Neuronal stem cell (in vitro differentiated cells): Measurements from ENCODE around the gene TSEN34.
"Not testable (repeated sequence)": the region's sequence is repeated elsewhere in the genome, so short reads cannot be mapped to it uniquely, and the experiment has no call there.

ENCODE experiments used
- DNase-seq: peaks from one replicate; pipeline ENCODE4 v3.0.0-alpha.2; 2013; ENCODE audit warnings: low spot score
- H2AFZ ChIP-seq: one replicate; pipeline ENCODE4 v1.6.1; 2013; ENCODE audit warnings: mild to moderate bottlenecking, low read length, inconsistent platforms
- H2AK5ac ChIP-seq: 2 replicates; pipeline ENCODE4 v1.6.1; 2013; ENCODE audit warnings: low read depth, mild to moderate bottlenecking, inconsistent platforms, low read length, moderate library complexity, mixed read lengths
- H2BK120ac ChIP-seq: 2 replicates; pipeline ENCODE4 v1.6.1; 2013; ENCODE audit warnings: low read depth, mild to moderate bottlenecking, inconsistent platforms, low read length, moderate library complexity, mixed read lengths
- H2BK12ac ChIP-seq: one replicate; pipeline ENCODE4 v1.6.1; 2013; ENCODE audit warnings: low read length, inconsistent platforms
- H2BK15ac ChIP-seq: 2 replicates; pipeline ENCODE4 v1.6.1; 2013; ENCODE audit warnings: mild to moderate bottlenecking, low read length, inconsistent platforms, mixed read lengths
- H2BK5ac ChIP-seq: one replicate; pipeline ENCODE4 v1.6.1; 2013; ENCODE audit warnings: inconsistent platforms, mild to moderate bottlenecking, low read length, moderate library complexity
- H3K14ac ChIP-seq: one replicate; pipeline ENCODE4 v1.6.1; 2013; ENCODE audit warnings: low read length, inconsistent platforms
- H3K18ac ChIP-seq: 2 replicates; pipeline ENCODE4 v1.6.1; 2013; ENCODE audit warnings: low read length, inconsistent platforms
- H3K23ac ChIP-seq: 2 replicates; pipeline ENCODE4 v1.6.1; 2013; ENCODE audit warnings: low read depth, mild to moderate bottlenecking, mixed read lengths, low read length, inconsistent platforms; ENCODE audit not compliant: poor library complexity
- H3K27ac ChIP-seq: replicated peaks from 3 replicates; pipeline ENCODE4 v1.5.1; 2013; ENCODE audit warnings: low read length, inconsistent platforms
- H3K27me3 ChIP-seq, 3 experiments: 2 replicates each; pipeline ENCODE4 v1.6.1; 2013; ENCODE audit warnings: low read length in 3 of 3, mild to moderate bottlenecking in 2 of 3, inconsistent platforms in 1 of 3, low read depth in 1 of 3, mixed read lengths in 1 of 3, moderate library complexity in 1 of 3; ENCODE audit not compliant: control insufficient read depth in 3 of 3, insufficient read depth in 3 of 3
- H3K36me3 ChIP-seq, 2 donors: replicated peaks in 1 of 2; 2 replicates each; pipeline ENCODE4 v1.6.1; 2013; ENCODE audit warnings: low read length in 2 of 2; ENCODE audit not compliant: control insufficient read depth in 2 of 2, insufficient read depth in 2 of 2
- H3K4ac ChIP-seq: 2 replicates; pipeline ENCODE4 v1.6.1; 2013; ENCODE audit warnings: inconsistent platforms, mild to moderate bottlenecking, low read length, moderate library complexity
- H3K4me1 ChIP-seq, 2 donors: 1 replicate in 1 of 2; 2 replicates in 1 of 2; pipeline ENCODE4 v1.6.1; 2013; ENCODE audit warnings: low read length in 2 of 2, low read depth in 1 of 2; ENCODE audit not compliant: control insufficient read depth in 2 of 2, insufficient read depth in 1 of 2
- H3K4me2 ChIP-seq: one replicate; pipeline ENCODE4 v1.6.1; 2013; ENCODE audit warnings: mild to moderate bottlenecking, low read length, inconsistent platforms; ENCODE audit not compliant: insufficient read depth, poor library complexity, severe bottlenecking
- H3K4me3 ChIP-seq, 2 donors: 2 replicates each; pipeline ENCODE4 v1.5.1; 2013; ENCODE audit warnings: low read length in 2 of 2, mild to moderate bottlenecking in 2 of 2, inconsistent platforms in 1 of 2, moderate library complexity in 1 of 2
- H3K79me1 ChIP-seq: one replicate; pipeline ENCODE4 v1.6.1; 2013; ENCODE audit warnings: low read depth, mild to moderate bottlenecking, inconsistent platforms, low read length, moderate library complexity
- H3K9ac ChIP-seq: one replicate; pipeline ENCODE4 v1.6.1; 2013; ENCODE audit warnings: mild to moderate bottlenecking, low read depth, low read length, inconsistent platforms; ENCODE audit not compliant: poor library complexity
- H3K9me3 ChIP-seq, 2 donors: replicated peaks in 1 of 2; 2 replicates each; pipeline versions ENCODE3 to v1.6.1; 2013; ENCODE audit warnings: low read length in 2 of 2, mild to moderate bottlenecking in 2 of 2, inconsistent platforms in 1 of 2, low read depth in 1 of 2, mixed read lengths in 1 of 2, moderate library complexity in 1 of 2; ENCODE audit not compliant: control insufficient read depth in 2 of 2, insufficient read depth in 1 of 2
- H4K8ac ChIP-seq: one replicate; pipeline ENCODE4 v1.6.1; 2013; ENCODE audit warnings: low read depth, mild to moderate bottlenecking, inconsistent platforms, low read length, moderate library complexity
- H4K91ac ChIP-seq: one replicate; pipeline ENCODE4 v1.6.1; 2013; ENCODE audit warnings: low read length, low read depth, mild to moderate bottlenecking, inconsistent platforms; ENCODE audit not compliant: poor library complexity
- WGBS, 2 donors: extraction: QIAGEN DNeasy Blood & Tissue Kit; methylation state at CpG; one replicate each; pipeline ENCODE4 v1.1.7; 2013; ENCODE audit warnings: missing lambda C conversion rate in 2 of 2, mixed read lengths in 1 of 2; ENCODE audit not compliant: insufficient read length in 2 of 2, insufficient replicate concordance in 1 of 2; ENCODE audit errors: extremely low coverage in 2 of 2; 5-methylcytosine and 5-hydroxymethylcytosine counted together

Gene TSEN34

DNA sequence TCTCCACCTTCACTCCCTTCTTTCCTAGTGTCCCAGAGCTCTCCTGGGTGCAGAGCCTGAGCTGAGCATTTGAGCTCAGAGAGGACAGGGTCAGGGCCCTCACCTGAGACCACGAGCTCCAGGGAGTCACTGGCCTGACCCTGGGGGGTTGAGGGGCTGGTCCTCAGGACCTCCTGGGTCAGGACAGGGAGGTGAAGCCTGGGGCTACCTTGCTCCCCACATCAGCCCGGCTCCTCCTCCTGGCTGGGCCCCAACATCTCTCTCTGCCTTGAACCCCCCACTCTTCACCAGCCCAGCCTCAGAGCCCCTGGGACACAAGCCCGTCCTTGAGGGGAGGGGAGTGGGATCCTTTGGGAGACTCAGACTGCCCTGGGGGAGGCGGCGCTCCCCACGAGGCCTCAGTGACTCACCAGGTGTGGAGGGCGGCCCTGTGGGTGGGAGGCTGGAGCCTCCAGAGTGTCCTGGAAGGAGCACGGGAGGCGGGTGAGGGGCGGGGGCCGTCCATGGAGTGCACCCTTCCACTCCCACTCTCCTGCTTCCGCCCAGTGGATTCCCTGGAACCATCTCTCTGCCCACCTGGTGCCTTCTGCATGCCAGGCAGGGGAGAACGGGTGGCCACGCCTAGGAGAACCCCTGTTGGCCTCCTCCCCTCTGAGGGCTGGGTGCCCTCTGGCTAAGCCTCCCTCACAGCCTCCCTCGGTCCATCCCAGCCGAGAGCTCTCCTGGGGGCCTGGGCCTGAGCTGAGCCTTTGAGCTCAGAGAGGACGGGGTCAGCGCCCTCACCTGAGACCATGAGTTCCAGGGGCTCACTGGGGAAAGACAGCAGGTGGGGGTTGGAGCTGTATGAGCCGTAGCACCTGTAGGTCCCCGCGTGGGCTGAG lies 48.6 kb downstream of the TSEN34 start:
- not testable (repeated sequence) for H2AFZ ChIP-seq, H2BK120ac ChIP-seq, H4K8ac ChIP-seq, H3K9me3 ChIP-seq, H4K91ac ChIP-seq, H3K9ac ChIP-seq, H3K14ac ChIP-seq, H3K4ac ChIP-seq, H3K4me3 ChIP-seq, H3K27ac ChIP-seq, DNase-seq, H3K4me1 ChIP-seq, H2BK5ac ChIP-seq, H3K79me1 ChIP-seq, H2BK15ac ChIP-seq, H2BK12ac ChIP-seq, H3K4me2 ChIP-seq, H3K36me3 ChIP-seq
- peak overlapping the region; percentile 63 for H2AK5ac ChIP-seq
- WGBS, 2 donors, result no CpG with 5 or more reads among the region's 21 CpGs
- H3K27me3 ChIP-seq, result peaks cover 0 to 10% (median 0%) of the 10 kb centered on the region in 3 experiments
- H3K18ac ChIP-seq, result peak overlapping the region; percentile 19
- peak overlapping the region; percentile 10 for H3K23ac ChIP-seq

DNA sequence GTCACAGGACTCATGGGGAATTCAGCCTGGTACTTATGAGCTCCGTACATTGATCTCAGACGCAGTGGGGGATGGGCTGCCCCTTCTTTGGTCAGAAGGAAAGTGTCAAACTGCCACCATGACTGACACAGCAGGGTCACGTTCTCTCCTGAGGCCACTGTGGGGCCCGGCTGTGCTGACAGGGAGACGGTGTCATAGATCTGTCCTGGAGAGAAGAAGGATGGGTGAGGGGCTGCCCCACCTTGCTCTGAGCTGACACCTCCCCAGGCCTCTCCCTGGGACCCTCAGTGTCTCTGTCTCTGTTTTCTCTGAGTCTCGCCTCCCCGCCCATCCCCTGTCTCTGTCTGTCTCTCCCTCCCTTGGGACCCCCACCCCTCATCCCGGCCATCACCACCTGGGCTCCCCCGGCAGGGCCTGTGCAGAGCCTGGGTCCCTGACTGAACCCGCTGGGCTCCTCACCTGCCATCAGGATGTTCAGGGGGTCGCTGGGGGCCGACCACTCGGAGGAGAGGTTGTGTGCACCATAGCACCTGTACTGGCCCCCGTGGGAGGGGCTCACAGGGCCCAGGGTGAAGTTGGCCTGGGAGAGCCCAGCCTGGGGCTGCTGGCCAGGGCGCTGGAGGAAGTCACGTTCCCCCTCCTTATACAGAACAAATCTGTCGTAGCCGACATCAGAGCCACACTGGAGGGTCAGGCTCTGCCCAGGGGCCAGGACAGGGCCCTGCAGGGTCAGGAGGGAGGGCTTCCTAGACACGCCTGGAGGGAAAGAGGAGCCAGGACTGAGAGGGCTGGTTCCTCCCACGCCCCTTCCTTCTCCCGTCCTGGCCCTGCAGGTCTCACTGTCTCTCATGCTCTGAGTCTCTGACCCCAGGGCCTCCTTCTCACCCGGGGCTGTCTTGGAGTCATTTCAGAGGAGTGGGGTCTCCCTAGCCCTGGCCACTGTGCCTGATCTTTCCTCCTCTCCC lies 49.5 kb downstream of the TSEN34 start:
- not testable (repeated sequence) for H3K79me1 ChIP-seq, H3K18ac ChIP-seq, H3K4me3 ChIP-seq, H2AFZ ChIP-seq, H4K91ac ChIP-seq, DNase-seq, H3K27ac ChIP-seq, H2AK5ac ChIP-seq, H3K9me3 ChIP-seq, H2BK12ac ChIP-seq, H3K23ac ChIP-seq, H2BK15ac ChIP-seq, H3K14ac ChIP-seq, H3K4me1 ChIP-seq, H3K4ac ChIP-seq, H3K9ac ChIP-seq, H4K8ac ChIP-seq, H2BK120ac ChIP-seq, H3K36me3 ChIP-seq, H3K4me2 ChIP-seq, H2BK5ac ChIP-seq
- peaks cover 0 to 10% (median 0%) of the 10 kb centered on the region in 3 experiments for H3K27me3 ChIP-seq
- no CpG with 5 or more reads among the region's 22 CpGs for WGBS, 2 donors

DNA sequence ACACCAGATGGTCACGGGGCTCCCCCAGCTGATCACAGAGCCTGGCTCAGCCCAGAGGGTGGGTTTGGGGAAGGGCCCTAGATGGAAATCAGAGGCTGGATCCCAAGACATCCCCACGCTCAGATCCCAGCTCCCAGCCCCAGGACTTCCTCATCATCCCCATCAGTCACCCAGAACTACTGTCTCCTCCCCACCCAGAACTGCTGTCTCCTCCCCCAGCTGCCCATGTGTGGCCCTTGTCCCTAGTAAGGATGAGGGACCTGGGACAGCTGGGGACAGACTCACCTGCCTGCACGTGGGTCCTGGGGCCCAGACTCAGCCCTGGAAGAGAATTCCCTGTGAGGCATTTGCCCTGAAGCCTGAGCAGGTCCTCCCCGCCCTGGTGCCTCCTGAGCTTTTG lies 51.1 kb downstream of the TSEN34 start:
- no CpG with 5 or more reads among the region's 4 CpGs for WGBS, 2 donors
- not testable (repeated sequence) for H2BK15ac ChIP-seq

DNA sequence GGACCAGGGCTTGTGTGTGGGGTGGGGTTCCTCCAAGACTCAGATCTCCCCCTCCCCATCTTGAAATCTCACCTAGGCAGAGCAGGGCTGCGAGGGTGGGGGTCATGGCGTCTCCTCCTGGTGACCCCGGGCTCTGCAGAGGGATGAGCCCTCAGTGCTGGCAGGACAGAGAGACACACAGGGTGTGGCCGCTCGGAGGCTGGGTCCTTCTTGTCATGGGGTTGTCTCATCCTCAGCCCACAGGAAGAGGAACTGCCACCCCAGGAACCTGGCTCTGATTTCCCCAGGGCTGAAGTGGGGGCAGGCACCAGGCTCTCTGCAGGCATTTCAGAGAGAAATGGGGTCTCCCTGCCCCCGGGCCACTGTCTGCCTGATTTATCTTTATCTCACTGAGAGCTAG lies 51.5 kb downstream of the TSEN34 start, which contains the start of gene LILRA6:
Gene LILRA6 (minus strand): TSS at position 145 of the 400 bp plus-strand sequence.
- no CpG with 5 or more reads among the region's 6 CpGs for WGBS, 2 donors
- not testable (repeated sequence) for H2AFZ ChIP-seq, H3K23ac ChIP-seq, H3K18ac ChIP-seq, H3K27me3 ChIP-seq, H2BK5ac ChIP-seq, H3K36me3 ChIP-seq, H2BK12ac ChIP-seq, H3K4me3 ChIP-seq, H3K14ac ChIP-seq, H4K91ac ChIP-seq, DNase-seq, H3K4ac ChIP-seq, H3K9ac ChIP-seq, H4K8ac ChIP-seq, H3K79me1 ChIP-seq, H2BK120ac ChIP-seq, H3K27ac ChIP-seq, H3K4me1 ChIP-seq, H3K9me3 ChIP-seq, H2BK15ac ChIP-seq, H2AK5ac ChIP-seq, H3K4me2 ChIP-seq

More for the DNA sequence above, 51.1 kb downstream of the TSEN34 start:
- not testable (repeated sequence) for H2BK5ac ChIP-seq, H2BK120ac ChIP-seq, H4K8ac ChIP-seq, H2AK5ac ChIP-seq, H3K9ac ChIP-seq, H3K18ac ChIP-seq, H3K4me3 ChIP-seq, H4K91ac ChIP-seq, H2AFZ ChIP-seq, H3K4me2 ChIP-seq, H3K23ac ChIP-seq, H3K4ac ChIP-seq, H3K27me3 ChIP-seq, H3K79me1 ChIP-seq, H3K9me3 ChIP-seq, DNase-seq, H3K36me3 ChIP-seq, H3K4me1 ChIP-seq, H3K27ac ChIP-seq, H3K14ac ChIP-seq, H2BK12ac ChIP-seq
